ENCODE measurements around the gene CAMTA1.
"Not testable (repeated sequence)": the region's sequence is repeated elsewhere in the genome, so short reads cannot be mapped to it uniquely, and the experiment has no call there.

The CAMTA1 gene

DNA sequence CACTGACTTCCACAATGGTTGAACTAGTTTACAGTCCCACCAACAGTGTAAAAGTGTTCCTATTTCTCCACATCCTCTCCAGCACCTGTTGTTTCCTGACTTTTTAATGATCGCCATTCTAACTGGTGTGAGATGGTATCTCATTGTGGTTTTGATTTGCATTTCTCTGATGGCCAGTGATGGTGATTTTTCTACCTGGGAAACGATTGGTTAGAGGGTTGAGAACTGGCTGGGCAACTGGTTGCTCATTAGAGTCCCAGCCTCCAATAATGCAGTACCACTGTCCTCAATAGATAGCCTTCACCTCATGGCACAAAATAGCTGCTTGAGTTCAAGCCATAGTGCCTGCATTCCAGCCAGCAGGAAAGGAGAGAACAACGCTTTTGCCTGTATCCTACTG lies 596.5 kb downstream of the CAMTA1 start:
- not testable (repeated sequence) for H3K4me3 ChIP-seq (ENCODE audit: low read depth in 1 of 5, low read length in 5 of 5)

DNA sequence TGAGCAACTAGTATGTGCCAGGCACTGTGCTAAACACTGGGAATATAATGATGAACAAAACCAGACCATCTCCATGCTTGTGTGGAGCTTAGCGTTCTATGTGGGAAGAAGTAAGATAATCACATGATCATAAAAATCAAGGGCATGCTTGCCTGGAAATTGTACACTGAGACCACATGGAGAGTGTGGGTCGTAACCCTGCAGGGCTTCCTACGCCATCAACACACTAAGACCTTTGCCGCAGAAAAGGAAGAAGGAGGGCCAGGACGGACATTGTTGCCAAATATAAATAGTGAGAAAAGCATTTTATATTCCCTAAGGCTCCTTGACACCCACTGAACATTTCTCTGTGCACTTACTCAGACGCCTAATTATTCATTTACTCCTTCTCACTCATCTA lies 597.7 kb downstream of the CAMTA1 start:
- peaks cover 0 to 19% (median 7%) of the 10 kb centered on the region in 5 donors for H3K4me1 ChIP-seq (ENCODE audit: control insufficient read depth in 5 of 5, insufficient read depth in 5 of 5, low read length in 5 of 5)
- H3K27ac ChIP-seq (ENCODE audit: low read depth, low read length), result no peak overlapping the region
- H3K27me3 ChIP-seq (ENCODE audit: control insufficient read depth in 5 of 5, insufficient read depth in 4 of 5, low read length in 5 of 5), result peaks cover 0 to 8% (median 6%) of the 10 kb centered on the region in 5 donors
- H3K36me3 ChIP-seq (ENCODE audit: control insufficient read depth in 5 of 5, insufficient read depth in 5 of 5, low read length in 5 of 5), result no peaks in the 10 kb centered on the region
- no peak overlapping the region for H3K4me3 ChIP-seq (ENCODE audit: low read depth in 1 of 5, low read length in 5 of 5)
- peaks cover 0 to 5% (median 4%) of the 10 kb centered on the region in 5 donors for H3K9me3 ChIP-seq (ENCODE audit: control insufficient read depth in 5 of 5, low read length in 5 of 5)
- no peak overlapping the region for H3K9ac ChIP-seq (ENCODE audit: low read length in 5 of 5)

More for the DNA sequence above, 596.5 kb downstream of the CAMTA1 start:
- not testable (repeated sequence) for H3K9me3 ChIP-seq (ENCODE audit: control insufficient read depth in 5 of 5, low read length in 5 of 5); H3K9ac ChIP-seq (ENCODE audit: low read length in 5 of 5); H3K27ac ChIP-seq (ENCODE audit: low read depth, low read length); H3K27me3 ChIP-seq (ENCODE audit: control insufficient read depth in 5 of 5, insufficient read depth in 4 of 5, low read length in 5 of 5); H3K36me3 ChIP-seq (ENCODE audit: control insufficient read depth in 5 of 5, insufficient read depth in 5 of 5, low read length in 5 of 5)
- H3K4me1 ChIP-seq (ENCODE audit: control insufficient read depth in 5 of 5, insufficient read depth in 5 of 5, low read length in 5 of 5), result peaks cover 0 to 12% (median 0%) of the 10 kb centered on the region in 5 donors

DNA sequence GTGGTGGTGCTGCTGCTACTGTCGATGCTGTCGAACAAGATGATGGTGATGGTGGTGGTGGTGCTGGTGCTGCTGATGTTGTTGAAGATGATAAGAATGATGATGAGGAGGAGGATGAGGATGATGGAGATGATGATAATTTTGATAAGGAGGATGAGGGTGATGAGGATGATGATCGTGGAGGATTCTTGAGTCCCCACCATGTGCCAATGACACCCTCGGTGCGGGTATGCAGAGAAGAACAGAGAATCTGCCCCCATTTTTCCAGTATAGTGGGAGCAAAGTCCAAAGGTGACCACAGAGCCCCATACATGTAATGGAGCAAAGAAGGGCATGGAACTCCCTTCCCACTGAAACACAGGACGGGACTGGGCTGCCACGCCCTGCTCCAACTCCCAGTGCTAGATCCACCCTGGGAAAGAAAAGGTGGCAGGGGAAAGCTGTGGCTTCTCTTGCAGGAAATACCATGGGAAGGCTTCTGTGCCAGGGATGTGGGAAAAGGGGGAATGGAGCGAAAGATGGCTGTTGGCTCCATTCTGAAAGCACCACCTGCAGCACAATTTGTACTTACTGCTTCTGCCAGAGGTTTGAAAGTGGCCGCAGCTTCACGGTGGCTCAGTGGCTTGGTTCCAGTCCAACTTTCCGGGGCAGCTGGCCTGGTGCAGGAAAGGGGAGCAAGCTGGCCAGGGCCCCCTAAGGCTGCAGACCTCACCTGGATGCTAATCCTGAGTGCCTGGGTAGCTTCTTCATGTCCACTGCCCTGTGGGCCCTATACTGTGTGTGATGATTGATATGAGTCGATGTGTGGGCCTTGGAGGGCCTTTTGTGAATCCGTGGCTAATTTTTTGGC lies 598.6 kb downstream of the CAMTA1 start:
- Histone ChIP-seq H3K4me3 (ENCODE audit: low read depth in 1 of 5, low read length in 5 of 5) (no peak overlapping the region), H3K27me3 (ENCODE audit: control insufficient read depth in 5 of 5, insufficient read depth in 4 of 5, low read length in 5 of 5) (peaks cover 0 to 8% (median 3%) of the 10 kb centered on the region in 5 donors), H3K27ac (ENCODE audit: low read depth, low read length) (no peak overlapping the region), H3K4me1 (ENCODE audit: control insufficient read depth in 5 of 5, insufficient read depth in 5 of 5, low read length in 5 of 5) (peaks cover 2 to 26% (median 15%) of the 10 kb centered on the region in 5 donors), H3K9ac (ENCODE audit: low read length in 5 of 5) (no peak overlapping the region), H3K36me3 (ENCODE audit: control insufficient read depth in 5 of 5, insufficient read depth in 5 of 5, low read length in 5 of 5) (no peaks in the 10 kb centered on the region), H3K9me3 (ENCODE audit: control insufficient read depth in 5 of 5, low read length in 5 of 5) (peaks cover 0 to 5% (median 4%) of the 10 kb centered on the region in 5 donors)

DNA sequence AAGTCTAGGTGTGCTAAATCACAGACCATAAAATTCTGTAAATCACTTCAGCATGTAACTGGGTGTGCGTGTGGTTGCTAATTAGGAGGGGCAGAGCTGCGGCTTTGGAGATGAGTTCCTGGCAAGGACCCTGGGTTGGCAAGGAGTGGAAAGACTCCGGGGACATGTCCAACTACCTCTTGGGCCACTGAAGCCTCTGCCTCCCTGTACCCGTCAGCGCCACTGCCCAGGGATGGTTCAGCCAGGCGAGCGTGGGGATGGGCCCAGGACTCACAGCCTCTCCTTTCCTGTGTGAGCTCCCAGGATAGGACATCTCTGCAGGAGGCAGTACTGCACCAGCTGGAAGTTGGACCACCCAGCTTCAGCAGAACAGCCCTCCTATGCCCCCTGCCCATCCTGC lies 599.4 kb downstream of the CAMTA1 start:
- H3K4me3 ChIP-seq (ENCODE audit: low read depth in 1 of 5, low read length in 5 of 5), result no peak overlapping the region
- peaks cover 2 to 27% (median 22%) of the 10 kb centered on the region in 5 donors for H3K4me1 ChIP-seq (ENCODE audit: control insufficient read depth in 5 of 5, insufficient read depth in 5 of 5, low read length in 5 of 5)
- H3K27ac ChIP-seq (ENCODE audit: low read depth, low read length), result no peak overlapping the region

DNA sequence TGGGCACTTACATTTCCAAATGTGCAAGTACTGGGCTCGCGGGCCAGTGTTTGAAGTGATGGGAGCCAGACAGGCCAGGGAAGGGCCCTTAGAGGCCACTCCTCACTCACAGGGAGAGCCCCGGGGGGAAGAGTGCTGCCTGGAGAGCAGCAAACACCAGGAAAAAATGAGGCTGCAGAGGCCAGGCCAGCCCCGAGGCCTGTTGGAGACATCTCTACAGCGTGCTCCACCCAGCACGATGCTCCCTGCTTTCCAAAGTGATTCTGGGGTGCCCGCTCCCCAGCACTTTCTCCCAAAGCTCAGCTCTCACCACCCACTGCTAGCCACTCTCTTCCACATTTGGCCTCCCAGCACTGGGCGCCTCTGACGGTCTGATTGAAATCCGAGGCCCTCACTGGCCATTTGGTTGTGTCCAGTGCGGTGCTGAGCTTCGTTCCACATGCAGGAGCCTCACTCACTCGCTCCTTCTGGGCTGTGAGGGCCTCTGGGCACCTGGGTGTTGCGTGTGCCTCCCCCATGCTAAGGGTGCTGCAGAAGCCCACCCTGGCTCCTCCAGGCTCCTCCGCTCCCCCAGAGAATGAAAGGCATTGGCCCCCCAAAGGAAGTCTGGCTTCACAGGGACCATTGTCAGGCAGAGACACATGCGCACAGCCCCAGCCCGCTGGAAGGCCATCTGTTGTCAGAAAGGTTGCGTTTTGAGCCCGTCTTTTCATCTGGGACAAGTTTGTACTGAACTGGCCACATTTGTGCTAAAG lies 600.4 kb downstream of the CAMTA1 start:
- Histone ChIP-seq H3K9ac (ENCODE audit: low read length in 5 of 5) (no peak overlapping the region), H3K27me3 (ENCODE audit: control insufficient read depth in 5 of 5, insufficient read depth in 4 of 5, low read length in 5 of 5) (peaks cover 0 to 6% (median 0%) of the 10 kb centered on the region in 5 donors), H3K4me1 (ENCODE audit: control insufficient read depth in 5 of 5, insufficient read depth in 5 of 5, low read length in 5 of 5) (peaks cover 2 to 32% (median 25%) of the 10 kb centered on the region in 5 donors), H3K4me3 (ENCODE audit: low read depth in 1 of 5, low read length in 5 of 5) (no peak overlapping the region), H3K9me3 (ENCODE audit: control insufficient read depth in 5 of 5, low read length in 5 of 5) (peaks cover 0 to 5% (median 4%) of the 10 kb centered on the region in 5 donors), H3K36me3 (ENCODE audit: control insufficient read depth in 5 of 5, insufficient read depth in 5 of 5, low read length in 5 of 5) (no peaks in the 10 kb centered on the region), H3K27ac (ENCODE audit: low read depth, low read length) (no peak overlapping the region)

More for the DNA sequence above, 599.4 kb downstream of the CAMTA1 start:
- Histone ChIP-seq H3K36me3 (ENCODE audit: control insufficient read depth in 5 of 5, insufficient read depth in 5 of 5, low read length in 5 of 5) (no peaks in the 10 kb centered on the region), H3K9ac (ENCODE audit: low read length in 5 of 5) (no peak overlapping the region), H3K27me3 (ENCODE audit: control insufficient read depth in 5 of 5, insufficient read depth in 4 of 5, low read length in 5 of 5) (peaks cover 0 to 8% (median 2%) of the 10 kb centered on the region in 5 donors), H3K9me3 (ENCODE audit: control insufficient read depth in 5 of 5, low read length in 5 of 5) (peaks cover 0 to 5% (median 4%) of the 10 kb centered on the region in 5 donors)

- H3K27me3 ChIP-seq (ENCODE audit: control insufficient read depth in 5 of 5, insufficient read depth in 4 of 5, low read length in 5 of 5), result peaks cover 0 to 6% (median 0%) of the 10 kb centered on the region in 5 donors
- no peak overlapping the region for H3K4me3 ChIP-seq (ENCODE audit: low read depth in 1 of 5, low read length in 5 of 5)
- H3K4me1 ChIP-seq (ENCODE audit: control insufficient read depth in 5 of 5, insufficient read depth in 5 of 5, low read length in 5 of 5), result peaks cover 2 to 32% (median 25%) of the 10 kb centered on the region in 5 donors
- H3K9ac ChIP-seq (ENCODE audit: low read length in 5 of 5), result no peak overlapping the region
- peaks cover 0 to 5% (median 4%) of the 10 kb centered on the region in 5 donors for H3K9me3 ChIP-seq (ENCODE audit: control insufficient read depth in 5 of 5, low read length in 5 of 5)
- H3K36me3 ChIP-seq (ENCODE audit: control insufficient read depth in 5 of 5, insufficient read depth in 5 of 5, low read length in 5 of 5), result no peaks in the 10 kb centered on the region
- H3K27ac ChIP-seq (ENCODE audit: low read depth, low read length), result no peak overlapping the region
Observed at GRCh38 chr1:7386226-7387052, 601.2 kb downstream of the CAMTA1 start.

- peaks cover 2 to 32% (median 25%) of the 10 kb centered on the region in 5 donors for H3K4me1 ChIP-seq (ENCODE audit: control insufficient read depth in 5 of 5, insufficient read depth in 5 of 5, low read length in 5 of 5)
- no peaks in the 10 kb centered on the region for H3K36me3 ChIP-seq (ENCODE audit: control insufficient read depth in 5 of 5, insufficient read depth in 5 of 5, low read length in 5 of 5)
- no peaks in the 10 kb centered on the region for H3K9me3 ChIP-seq (ENCODE audit: control insufficient read depth in 5 of 5, low read length in 5 of 5)
- peaks cover 0 to 6% (median 0%) of the 10 kb centered on the region in 5 donors for H3K27me3 ChIP-seq (ENCODE audit: control insufficient read depth in 5 of 5, insufficient read depth in 4 of 5, low read length in 5 of 5)
- no peak overlapping the region for H3K27ac ChIP-seq (ENCODE audit: low read depth, low read length)
- no peak overlapping the region for H3K9ac ChIP-seq (ENCODE audit: low read length in 5 of 5)
- no peak overlapping the region for H3K4me3 ChIP-seq (ENCODE audit: low read depth in 1 of 5, low read length in 5 of 5)
Observed at GRCh38 chr1:7387053-7387927, 602.0 kb downstream of the CAMTA1 start.

DNA sequence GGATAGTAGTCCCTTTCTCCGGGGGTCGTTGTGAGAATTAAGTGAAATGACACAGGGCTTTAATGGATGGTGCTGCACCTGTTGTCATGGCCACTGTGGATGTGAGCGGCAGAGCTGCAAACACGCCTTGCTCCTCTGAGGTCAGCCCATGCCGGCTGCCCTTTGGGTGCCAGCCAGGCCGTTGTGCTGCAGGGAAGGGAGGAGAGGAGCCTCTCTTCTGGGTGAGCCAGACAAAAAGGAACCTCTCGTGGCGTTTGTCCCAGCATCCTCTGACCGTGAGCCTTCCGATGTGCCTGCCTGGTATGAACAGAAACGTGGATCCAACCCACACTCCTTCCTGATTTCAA lies 602.9 kb downstream of the CAMTA1 start:
- Histone ChIP-seq H3K27me3 (ENCODE audit: control insufficient read depth in 5 of 5, insufficient read depth in 4 of 5, low read length in 5 of 5) (peaks cover 0 to 6% (median 0%) of the 10 kb centered on the region in 5 donors), H3K27ac (ENCODE audit: low read depth, low read length) (peak overlapping the region; percentile 37), H3K36me3 (ENCODE audit: control insufficient read depth in 5 of 5, insufficient read depth in 5 of 5, low read length in 5 of 5) (no peaks in the 10 kb centered on the region), H3K9me3 (ENCODE audit: control insufficient read depth in 5 of 5, low read length in 5 of 5) (no peaks in the 10 kb centered on the region), H3K4me1 (ENCODE audit: control insufficient read depth in 5 of 5, insufficient read depth in 5 of 5, low read length in 5 of 5) (peaks cover 2 to 32% (median 25%) of the 10 kb centered on the region in 5 donors), H3K4me3 (ENCODE audit: low read depth in 1 of 5, low read length in 5 of 5) (no peak overlapping the region), H3K9ac (ENCODE audit: low read length in 5 of 5) (peak overlapping the region in 1 of 5 donors; percentile 21)

Data from subcutaneous abdominal adipose tissue (tissue), 5 donors.